ENCODE measurements around the gene DKK3.

DKK3 gene

DNA sequence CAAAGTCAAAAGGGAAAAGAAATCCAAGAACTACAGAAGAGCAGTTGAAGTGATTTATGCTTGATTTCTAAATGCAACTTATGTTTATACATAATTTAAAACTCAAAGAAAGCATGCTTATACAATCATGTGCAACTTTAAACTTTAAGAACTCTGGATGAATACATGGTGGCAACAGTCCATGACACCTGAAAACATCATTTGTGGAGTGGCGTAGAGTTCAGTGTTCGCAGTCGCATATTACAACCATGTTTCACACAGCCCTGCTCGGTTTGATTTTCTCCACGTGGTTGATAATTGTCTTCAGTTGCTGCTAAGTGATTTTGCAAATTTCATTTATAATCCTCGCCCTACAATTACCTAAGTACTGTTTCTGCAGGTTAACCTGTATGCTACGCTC is 45.4 kb downstream of the DKK3 start:
- DNase-seq (ENCODE audit: low read depth) = no peak
- TF ChIP-seq, protein P1, sequence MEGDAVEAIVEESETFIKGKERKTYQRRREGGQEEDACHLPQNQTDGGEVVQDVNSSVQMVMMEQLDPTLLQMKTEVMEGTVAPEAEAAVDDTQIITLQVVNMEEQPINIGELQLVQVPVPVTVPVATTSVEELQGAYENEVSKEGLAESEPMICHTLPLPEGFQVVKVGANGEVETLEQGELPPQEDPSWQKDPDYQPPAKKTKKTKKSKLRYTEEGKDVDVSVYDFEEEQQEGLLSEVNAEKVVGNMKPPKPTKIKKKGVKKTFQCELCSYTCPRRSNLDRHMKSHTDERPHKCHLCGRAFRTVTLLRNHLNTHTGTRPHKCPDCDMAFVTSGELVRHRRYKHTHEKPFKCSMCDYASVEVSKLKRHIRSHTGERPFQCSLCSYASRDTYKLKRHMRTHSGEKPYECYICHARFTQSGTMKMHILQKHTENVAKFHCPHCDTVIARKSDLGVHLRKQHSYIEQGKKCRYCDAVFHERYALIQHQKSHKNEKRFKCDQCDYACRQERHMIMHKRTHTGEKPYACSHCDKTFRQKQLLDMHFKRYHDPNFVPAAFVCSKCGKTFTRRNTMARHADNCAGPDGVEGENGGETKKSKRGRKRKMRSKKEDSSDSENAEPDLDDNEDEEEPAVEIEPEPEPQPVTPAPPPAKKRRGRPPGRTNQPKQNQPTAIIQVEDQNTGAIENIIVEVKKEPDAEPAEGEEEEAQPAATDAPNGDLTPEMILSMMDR (conservative IDR thresholded peaks at IDR 0.05; ENCODE audit: low read depth, low read length) = no peak
- H3K4me3 ChIP-seq (ENCODE audit: low read depth, low read length) = no peak overlapping the region

DNA sequence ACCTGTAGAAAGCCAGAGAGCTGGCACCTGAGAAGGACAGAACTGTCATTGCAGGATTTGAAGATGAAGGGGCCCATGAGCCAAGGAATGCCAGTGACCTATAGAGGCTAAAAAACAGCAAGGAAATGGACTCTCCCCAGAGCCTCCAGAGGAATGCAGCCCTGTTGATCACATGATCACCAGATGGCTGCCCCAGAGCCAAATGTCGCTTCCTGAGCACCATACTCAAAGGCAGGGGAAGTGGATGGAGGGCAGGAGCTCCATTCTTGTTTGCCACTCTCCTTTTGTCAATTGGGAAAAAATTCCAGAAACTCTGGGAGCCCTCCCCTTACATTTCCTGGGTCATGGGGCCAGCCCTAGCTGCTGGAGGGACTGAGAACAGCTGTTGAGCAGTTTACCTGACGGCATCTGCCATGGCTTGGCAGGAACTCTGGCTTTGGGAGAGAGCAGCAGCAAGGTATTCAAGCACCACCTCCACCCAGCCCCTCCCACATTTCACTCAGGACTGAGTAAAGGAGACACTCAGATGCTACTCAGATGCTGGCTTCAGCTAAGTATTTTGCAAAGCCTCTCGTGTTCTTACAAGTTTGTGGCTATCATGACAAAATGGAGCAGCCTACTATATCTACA is 46.9 kb downstream of the DKK3 start:
- DNase-seq (ENCODE audit: low read depth) = no peak
- no peak overlapping the region for H3K4me3 ChIP-seq (ENCODE audit: low read depth, low read length)
- TF ChIP-seq, protein P1 (conservative IDR thresholded peaks at IDR 0.05; ENCODE audit: low read depth, low read length) = no peak

DNA sequence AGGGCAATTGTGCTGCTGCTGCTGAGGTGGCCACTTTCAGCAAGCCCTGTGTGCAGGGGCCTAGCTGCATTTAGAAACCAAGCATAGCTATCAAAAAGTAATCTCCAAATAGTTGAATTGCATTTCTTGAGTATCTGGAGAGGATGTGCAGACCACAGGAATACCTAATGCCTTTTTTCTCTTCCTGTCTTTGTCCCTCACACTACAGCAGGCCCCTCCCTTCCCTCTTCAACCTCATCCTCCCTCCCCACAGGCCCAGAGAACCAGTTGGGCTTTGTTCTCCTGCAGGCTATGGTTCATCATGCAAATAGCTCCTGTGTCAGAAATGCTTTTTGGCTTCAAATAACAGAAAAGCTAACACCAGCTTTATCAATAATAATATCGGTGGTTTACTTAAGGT is 47.7 kb downstream of the DKK3 start:
- no peak overlapping the region for H3K4me3 ChIP-seq (ENCODE audit: low read depth, low read length)
- TF ChIP-seq, protein P1 (conservative IDR thresholded peaks at IDR 0.05; ENCODE audit: low read depth, low read length) = no peak
- DNase-seq (ENCODE audit: low read depth) = no peak

DNA sequence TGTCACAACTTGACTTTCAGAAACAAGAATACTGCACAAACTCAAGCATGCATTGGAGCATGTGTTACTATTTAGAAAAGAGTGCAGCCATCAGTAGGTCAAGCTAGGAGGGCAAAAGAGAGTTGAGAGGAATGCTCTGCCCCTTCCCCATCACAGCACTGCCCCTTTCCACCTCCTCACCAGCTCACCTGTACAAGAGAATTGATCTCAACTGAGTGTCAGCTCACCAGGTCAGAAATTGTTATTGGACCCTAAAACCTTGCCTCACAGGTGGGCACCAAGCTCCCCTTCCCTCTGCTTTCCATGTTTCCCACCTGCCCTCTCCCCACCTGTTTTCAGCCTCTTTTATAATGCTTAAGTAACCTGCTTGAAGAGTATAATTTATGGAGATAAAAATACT is 48.8 kb downstream of the DKK3 start:
- TF ChIP-seq, protein P1 (conservative IDR thresholded peaks at IDR 0.05; ENCODE audit: low read depth, low read length) = no peak
- DNase-seq (ENCODE audit: low read depth) = no peak
- no peak overlapping the region for H3K4me3 ChIP-seq (ENCODE audit: low read depth, low read length)

DNA sequence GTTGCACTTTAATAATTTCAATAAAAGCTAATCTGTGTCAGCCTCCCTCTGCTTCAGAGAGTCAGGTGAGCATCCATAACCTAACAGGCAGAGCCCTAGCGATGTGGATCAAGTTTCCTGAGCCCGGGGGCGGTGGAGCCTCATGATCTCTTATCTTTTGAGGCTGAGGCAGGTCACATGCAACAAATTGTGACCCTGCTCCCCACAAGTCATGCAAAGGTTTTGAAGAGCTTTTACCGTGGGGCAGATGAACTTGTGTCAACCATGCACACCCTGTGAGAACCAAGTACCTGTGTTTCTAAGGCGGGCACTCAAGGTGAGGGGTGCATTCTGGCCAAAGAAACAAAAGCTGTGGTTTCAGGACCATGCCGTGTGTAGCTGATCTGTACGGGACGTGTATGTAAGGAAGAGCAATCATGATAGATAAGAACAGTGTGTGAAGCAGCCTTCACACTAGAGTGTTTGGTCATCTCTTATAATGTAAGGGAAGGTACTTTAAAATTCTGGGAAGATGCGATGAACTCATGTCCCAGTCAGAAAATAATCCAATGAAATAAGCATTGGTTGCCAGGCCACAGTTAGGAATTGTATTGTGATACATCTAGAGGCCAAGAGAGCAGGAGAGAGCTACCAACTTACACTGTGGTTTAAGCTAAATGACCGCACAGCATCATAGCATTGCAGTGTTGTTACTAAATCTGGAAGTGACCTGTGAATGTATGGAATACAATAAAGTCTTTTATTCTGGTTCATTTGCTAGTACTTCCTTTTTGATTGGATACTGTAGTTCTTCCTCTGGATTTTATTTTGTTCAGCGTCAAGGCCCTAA is 49.8 kb downstream of the DKK3 start:
- TF ChIP-seq, protein P1 (conservative IDR thresholded peaks at IDR 0.05; ENCODE audit: low read depth, low read length) = no peak
- DNase-seq (ENCODE audit: low read depth) = no peak
- no peak overlapping the region for H3K4me3 ChIP-seq (ENCODE audit: low read depth, low read length)

DNA sequence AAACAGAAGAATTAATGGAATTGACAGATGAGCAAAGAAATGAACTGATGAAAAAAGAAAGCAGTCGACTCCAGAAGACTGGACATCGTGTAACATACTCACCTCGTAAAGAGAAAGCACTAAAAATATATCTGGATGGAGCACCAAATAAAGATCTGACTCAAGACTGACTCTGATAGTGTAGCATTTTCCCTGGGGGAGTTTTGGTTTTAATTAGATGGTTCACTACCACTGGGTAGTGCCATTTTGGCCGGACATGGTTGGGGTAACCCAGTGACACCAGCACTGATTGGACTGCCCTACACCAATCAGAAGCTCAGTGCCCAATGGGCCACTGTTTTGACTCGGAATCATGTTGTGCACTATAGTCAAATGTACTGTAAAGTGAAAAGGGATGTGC is 52.4 kb downstream of the DKK3 start:
- no peak for DNase-seq (ENCODE audit: low read depth)
- TF ChIP-seq, protein P1 (conservative IDR thresholded peaks at IDR 0.05; ENCODE audit: low read depth, low read length) = no peak
- no peak overlapping the region for H3K4me3 ChIP-seq (ENCODE audit: low read depth, low read length)

Measured in choroid plexus epithelial cell (primary cell).